ENCODE measurements around the gene HPCAL1.

GRCh38 chr2:10410001-10410822, 107.5 kb downstream of the HPCAL1 start:
- no peak for TF ChIP-seq TAF1 (IDR thresholded peaks at IDR 0.05; ENCODE audit: low read depth)
- TF ChIP-seq EGR1 (IDR thresholded peaks at IDR 0.05), result no peak
- no peak for TF ChIP-seq ZBTB7A (IDR thresholded peaks at IDR 0.05; ENCODE audit: low read depth)
- TF ChIP-seq CREB1 (IDR thresholded peaks at IDR 0.05; ENCODE audit: low read depth), result no peak
